Measurements from ENCODE around the gene ZCCHC17.

ZCCHC17 gene

GRCh38 chr1:31354283-31354682, 57.5 kb downstream of the ZCCHC17 start:
- Histone ChIP-seq H3K9me3 (ENCODE audit: insufficient read depth, low read depth, low read length) (no peaks in the 10 kb centered on the region), H3K27me3 (ENCODE audit: insufficient read depth, low read length, poor library complexity, severe bottlenecking) (no peaks in the 10 kb centered on the region), H3K4me1 (ENCODE audit: insufficient read depth, low read length, poor library complexity, severe bottlenecking) (no peaks in the 10 kb centered on the region), H3K4me3 (ENCODE audit: low read length, poor library complexity, severe bottlenecking) (no peak overlapping the region), H3K36me3 (ENCODE audit: insufficient read depth, low read length) (peaks cover 21% of the 10 kb centered on the region; the same call in 1 of the 2 replicates), H3K9me2 (replicated peaks; ENCODE audit: low read depth, low read length) (no peaks in the 10 kb centered on the region), H2AFZ (ENCODE audit: low read length) (no peak overlapping the region), H4K20me1 (ENCODE audit: insufficient read depth, low read length, poor library complexity, severe bottlenecking) (no peaks in the 10 kb centered on the region), H3F3A (ENCODE audit: low read depth) (no peaks in the 10 kb centered on the region), H3K4me2 (ENCODE audit: low read depth, low read length, poor library complexity, severe bottlenecking) (no peak overlapping the region), H3K9ac (ENCODE audit: low read depth, low read length, poor library complexity, severe bottlenecking) (no peak overlapping the region), H3K79me2 (ENCODE audit: insufficient read depth, low read length) (no peaks in the 10 kb centered on the region)
- TF ChIP-seq EZH2phosphoT487 (IDR thresholded peaks at IDR 0.05; ENCODE audit: borderline replicate concordance) (no peak), CTCF (conservative IDR thresholded peaks at IDR 0.05; ENCODE audit: low read length) (no peak)

GRCh38 chr1:31356427-31356826, 59.6 kb downstream of the ZCCHC17 start:
- no peaks in the 10 kb centered on the region for H3K9me2 ChIP-seq (replicated peaks; ENCODE audit: low read depth, low read length)
- H3F3A ChIP-seq (ENCODE audit: low read depth) = no peaks in the 10 kb centered on the region
- H3K9me3 ChIP-seq (ENCODE audit: insufficient read depth, low read depth, low read length) = no peaks in the 10 kb centered on the region
- H3K4me3 ChIP-seq (ENCODE audit: low read length, poor library complexity, severe bottlenecking) = no peak overlapping the region
- H3K9ac ChIP-seq (ENCODE audit: low read depth, low read length, poor library complexity, severe bottlenecking) = no peak overlapping the region
- no peaks in the 10 kb centered on the region for H3K27me3 ChIP-seq (ENCODE audit: insufficient read depth, low read length, poor library complexity, severe bottlenecking)
- TF ChIP-seq EZH2phosphoT487 (IDR thresholded peaks at IDR 0.05; ENCODE audit: borderline replicate concordance) = no peak
- TF ChIP-seq CTCF (conservative IDR thresholded peaks at IDR 0.05; ENCODE audit: low read length) = no peak
- H3K36me3 ChIP-seq (ENCODE audit: insufficient read depth, low read length) = peaks cover 14% of the 10 kb centered on the region; the same call in 1 of the 2 replicates
- H3K4me1 ChIP-seq (ENCODE audit: insufficient read depth, low read length, poor library complexity, severe bottlenecking) = no peaks in the 10 kb centered on the region
- no peaks in the 10 kb centered on the region for H3K79me2 ChIP-seq (ENCODE audit: insufficient read depth, low read length)
- no peak overlapping the region for H2AFZ ChIP-seq (ENCODE audit: low read length)
- H4K20me1 ChIP-seq (ENCODE audit: insufficient read depth, low read length, poor library complexity, severe bottlenecking) = no peaks in the 10 kb centered on the region
- no peak overlapping the region for H3K4me2 ChIP-seq (ENCODE audit: low read depth, low read length, poor library complexity, severe bottlenecking)

- Histone ChIP-seq H4K20me1 (ENCODE audit: insufficient read depth, low read length, poor library complexity, severe bottlenecking) (no peaks in the 10 kb centered on the region), H3K4me2 (ENCODE audit: low read depth, low read length, poor library complexity, severe bottlenecking) (no peak overlapping the region), H3K9me3 (ENCODE audit: insufficient read depth, low read depth, low read length) (no peaks in the 10 kb centered on the region), H3K79me2 (ENCODE audit: insufficient read depth, low read length) (no peaks in the 10 kb centered on the region), H3K9ac (ENCODE audit: low read depth, low read length, poor library complexity, severe bottlenecking) (no peak overlapping the region), H3K4me1 (ENCODE audit: insufficient read depth, low read length, poor library complexity, severe bottlenecking) (no peaks in the 10 kb centered on the region), H2AFZ (ENCODE audit: low read length) (no peak overlapping the region), H3K4me3 (ENCODE audit: low read length, poor library complexity, severe bottlenecking) (no peak overlapping the region), H3K36me3 (ENCODE audit: insufficient read depth, low read length) (peaks cover 22% of the 10 kb centered on the region; the same call in 1 of the 2 replicates), H3K9me2 (replicated peaks; ENCODE audit: low read depth, low read length) (no peaks in the 10 kb centered on the region), H3K27me3 (ENCODE audit: insufficient read depth, low read length, poor library complexity, severe bottlenecking) (no peaks in the 10 kb centered on the region), H3F3A (ENCODE audit: low read depth) (no peaks in the 10 kb centered on the region)
- TF ChIP-seq EZH2phosphoT487 (IDR thresholded peaks at IDR 0.05; ENCODE audit: borderline replicate concordance) (no peak), CTCF (conservative IDR thresholded peaks at IDR 0.05; ENCODE audit: low read length) (no peak)
Measured at GRCh38 chr1:31361607-31362006, 64.8 kb downstream of the ZCCHC17 start.

Measured in Loucy (cell line).